Neuronal stem cell (in vitro differentiated cells): ENCODE data around the gene ANO9.
"Not testable (repeated sequence)": the region's sequence is repeated elsewhere in the genome, so short reads cannot be mapped to it uniquely, and the experiment has no call there.

Experiments
- DNase-seq: peaks from one replicate; pipeline ENCODE4 v3.0.0-alpha.2; 2013; ENCODE audit warnings: low spot score
- H2AFZ ChIP-seq: one replicate; pipeline ENCODE4 v1.6.1; 2013; ENCODE audit warnings: mild to moderate bottlenecking, low read length, inconsistent platforms
- H2AK5ac ChIP-seq: 2 replicates; pipeline ENCODE4 v1.6.1; 2013; ENCODE audit warnings: low read depth, mild to moderate bottlenecking, inconsistent platforms, low read length, moderate library complexity, mixed read lengths
- H2BK120ac ChIP-seq: 2 replicates; pipeline ENCODE4 v1.6.1; 2013; ENCODE audit warnings: low read depth, mild to moderate bottlenecking, inconsistent platforms, low read length, moderate library complexity, mixed read lengths
- H2BK12ac ChIP-seq: one replicate; pipeline ENCODE4 v1.6.1; 2013; ENCODE audit warnings: low read length, inconsistent platforms
- H2BK15ac ChIP-seq: 2 replicates; pipeline ENCODE4 v1.6.1; 2013; ENCODE audit warnings: mild to moderate bottlenecking, low read length, inconsistent platforms, mixed read lengths
- H2BK5ac ChIP-seq: one replicate; pipeline ENCODE4 v1.6.1; 2013; ENCODE audit warnings: inconsistent platforms, mild to moderate bottlenecking, low read length, moderate library complexity
- H3K14ac ChIP-seq: one replicate; pipeline ENCODE4 v1.6.1; 2013; ENCODE audit warnings: low read length, inconsistent platforms
- H3K18ac ChIP-seq: 2 replicates; pipeline ENCODE4 v1.6.1; 2013; ENCODE audit warnings: low read length, inconsistent platforms
- H3K23ac ChIP-seq: 2 replicates; pipeline ENCODE4 v1.6.1; 2013; ENCODE audit warnings: low read depth, mild to moderate bottlenecking, mixed read lengths, low read length, inconsistent platforms; ENCODE audit not compliant: poor library complexity
- H3K27ac ChIP-seq: replicated peaks from 3 replicates; pipeline ENCODE4 v1.5.1; 2013; ENCODE audit warnings: low read length, inconsistent platforms
- H3K27me3 ChIP-seq, 3 experiments: 2 replicates each; pipeline ENCODE4 v1.6.1; 2013; ENCODE audit warnings: low read length in 3 of 3, mild to moderate bottlenecking in 2 of 3, inconsistent platforms in 1 of 3, low read depth in 1 of 3, mixed read lengths in 1 of 3, moderate library complexity in 1 of 3; ENCODE audit not compliant: control insufficient read depth in 3 of 3, insufficient read depth in 3 of 3
- H3K36me3 ChIP-seq, 2 donors: replicated peaks in 1 of 2; 2 replicates each; pipeline ENCODE4 v1.6.1; 2013; ENCODE audit warnings: low read length in 2 of 2; ENCODE audit not compliant: control insufficient read depth in 2 of 2, insufficient read depth in 2 of 2
- H3K4ac ChIP-seq: 2 replicates; pipeline ENCODE4 v1.6.1; 2013; ENCODE audit warnings: inconsistent platforms, mild to moderate bottlenecking, low read length, moderate library complexity
- H3K4me1 ChIP-seq, 2 donors: 1 replicate in 1 of 2; 2 replicates in 1 of 2; pipeline ENCODE4 v1.6.1; 2013; ENCODE audit warnings: low read length in 2 of 2, low read depth in 1 of 2; ENCODE audit not compliant: control insufficient read depth in 2 of 2, insufficient read depth in 1 of 2
- H3K4me2 ChIP-seq: one replicate; pipeline ENCODE4 v1.6.1; 2013; ENCODE audit warnings: mild to moderate bottlenecking, low read length, inconsistent platforms; ENCODE audit not compliant: insufficient read depth, poor library complexity, severe bottlenecking
- H3K4me3 ChIP-seq, 2 donors: 2 replicates each; pipeline ENCODE4 v1.5.1; 2013; ENCODE audit warnings: low read length in 2 of 2, mild to moderate bottlenecking in 2 of 2, inconsistent platforms in 1 of 2, moderate library complexity in 1 of 2
- H3K79me1 ChIP-seq: one replicate; pipeline ENCODE4 v1.6.1; 2013; ENCODE audit warnings: low read depth, mild to moderate bottlenecking, inconsistent platforms, low read length, moderate library complexity
- H3K9ac ChIP-seq: one replicate; pipeline ENCODE4 v1.6.1; 2013; ENCODE audit warnings: mild to moderate bottlenecking, low read depth, low read length, inconsistent platforms; ENCODE audit not compliant: poor library complexity
- H3K9me3 ChIP-seq, 2 donors: replicated peaks in 1 of 2; 2 replicates each; pipeline versions ENCODE3 to v1.6.1; 2013; ENCODE audit warnings: low read length in 2 of 2, mild to moderate bottlenecking in 2 of 2, inconsistent platforms in 1 of 2, low read depth in 1 of 2, mixed read lengths in 1 of 2, moderate library complexity in 1 of 2; ENCODE audit not compliant: control insufficient read depth in 2 of 2, insufficient read depth in 1 of 2
- H4K8ac ChIP-seq: one replicate; pipeline ENCODE4 v1.6.1; 2013; ENCODE audit warnings: low read depth, mild to moderate bottlenecking, inconsistent platforms, low read length, moderate library complexity
- H4K91ac ChIP-seq: one replicate; pipeline ENCODE4 v1.6.1; 2013; ENCODE audit warnings: low read length, low read depth, mild to moderate bottlenecking, inconsistent platforms; ENCODE audit not compliant: poor library complexity
- WGBS, 2 donors: extraction: QIAGEN DNeasy Blood & Tissue Kit; methylation state at CpG; one replicate each; pipeline ENCODE4 v1.1.7; 2013; ENCODE audit warnings: missing lambda C conversion rate in 2 of 2, mixed read lengths in 1 of 2; ENCODE audit not compliant: insufficient read length in 2 of 2, insufficient replicate concordance in 1 of 2; ENCODE audit errors: extremely low coverage in 2 of 2; 5-methylcytosine and 5-hydroxymethylcytosine counted together

The ANO9 gene

GRCh38 chr11:403761-404431 is 37.9 kb downstream of the ANO9 start:
- Histone ChIP-seq H3K27ac (no peak overlapping the region), H3K18ac (peak overlapping the region; percentile 17), H3K4me3 (peak overlapping the region in 1 of 2 donors; percentile 20), H2BK15ac (peak overlapping the region; percentile 67), H2AK5ac (peak overlapping the region; percentile 84), H3K23ac (peak overlapping the region; percentile 55), H3K79me1 (peaks cover 2% of the 10 kb centered on the region), H2BK12ac (peak overlapping the region; percentile 41), H3K4ac (no peak overlapping the region), H2AFZ (no peak overlapping the region), H3K4me1 (peaks cover 0 to 3% of the 10 kb centered on the region in 2 donors), H3K27me3 (peaks cover 0 to 17% (median 7%) of the 10 kb centered on the region in 3 experiments), H4K8ac (peak overlapping the region; percentile 17), H3K4me2 (no peak overlapping the region), H3K9ac (no peak overlapping the region), H3K9me3 (peaks cover 0 to 6% of the 10 kb centered on the region in 2 donors), H4K91ac (no peak overlapping the region), H3K14ac (peak overlapping the region; percentile 90), H3K36me3 (no peaks in the 10 kb centered on the region), H2BK120ac (peak overlapping the region; percentile 61), H2BK5ac (no peak overlapping the region)
- no CpG with 5 or more reads among the region's 27 CpGs for WGBS, 2 donors
- DNase-seq, result no peak

GRCh38 chr11:403021-403760 is 38.6 kb downstream of the ANO9 start:
- H3K23ac ChIP-seq, result peak overlapping the region; percentile 55
- peaks cover 0 to 8% of the 10 kb centered on the region in 2 donors for H3K9me3 ChIP-seq
- H3K4ac ChIP-seq, result no peak overlapping the region
- peak overlapping the region; percentile 17 for H4K8ac ChIP-seq
- H3K36me3 ChIP-seq, result no peaks in the 10 kb centered on the region
- no peak for DNase-seq
- H2BK12ac ChIP-seq, result peak overlapping the region; percentile 16
- H3K9ac ChIP-seq, result peak overlapping the region; percentile 60
- H2BK5ac ChIP-seq, result no peak overlapping the region
- H2BK15ac ChIP-seq, result peak overlapping the region; percentile 67
- no peak overlapping the region for H3K4me2 ChIP-seq
- H3K14ac ChIP-seq, result peak overlapping the region; percentile 56
- peaks cover 0 to 3% of the 10 kb centered on the region in 2 donors for H3K4me1 ChIP-seq
- H3K4me3 ChIP-seq, result no peak overlapping the region
- H3K27me3 ChIP-seq, result peaks cover 0 to 10% (median 7%) of the 10 kb centered on the region in 3 experiments
- WGBS, 2 donors, result no CpG with 5 or more reads among the region's 55 CpGs
- no peak overlapping the region for H2AFZ ChIP-seq
- no peak overlapping the region for H4K91ac ChIP-seq
- peak overlapping the region; percentile 17 for H3K18ac ChIP-seq
- H2AK5ac ChIP-seq, result peak overlapping the region; percentile 84
- H2BK120ac ChIP-seq, result no peak overlapping the region
- H3K27ac ChIP-seq, result no peak overlapping the region
- no peaks in the 10 kb centered on the region for H3K79me1 ChIP-seq

- H3K36me3 ChIP-seq, H3K9ac ChIP-seq, H3K27me3 ChIP-seq, H3K4me2 ChIP-seq, H2BK120ac ChIP-seq, H2BK12ac ChIP-seq, H3K79me1 ChIP-seq, DNase-seq, H3K27ac ChIP-seq, H4K8ac ChIP-seq, H3K4me1 ChIP-seq, H2AK5ac ChIP-seq, H2AFZ ChIP-seq, H3K18ac ChIP-seq, H2BK15ac ChIP-seq, H3K14ac ChIP-seq, H3K4me3 ChIP-seq, H3K23ac ChIP-seq, H4K91ac ChIP-seq, H2BK5ac ChIP-seq, H3K4ac ChIP-seq, H3K9me3 ChIP-seq: not testable (repeated sequence)
- no CpG with 5 or more reads among the region's 52 CpGs for WGBS, 2 donors
These were observed 40.6 kb downstream of the ANO9 start for GRCh38 chr11:401196-401595.

- Histone ChIP-seq H3K4me2 (no peak overlapping the region), H3K4me1 (no peaks in the 10 kb centered on the region), H2BK120ac (no peak overlapping the region), H2BK15ac (no peak overlapping the region), H4K8ac (no peak overlapping the region), H3K9me3 (peaks cover 0 to 6% of the 10 kb centered on the region in 2 donors), H4K91ac (no peak overlapping the region), H3K23ac (no peak overlapping the region), H3K4me3 (no peak overlapping the region), H3K27me3 (peaks cover 0 to 4% (median 3%) of the 10 kb centered on the region in 3 experiments), H2AFZ (no peak overlapping the region), H3K18ac (no peak overlapping the region), H3K79me1 (peaks cover 3% of the 10 kb centered on the region), H3K14ac (no peak overlapping the region), H2BK5ac (no peak overlapping the region), H3K36me3 (no peaks in the 10 kb centered on the region), H3K9ac (no peak overlapping the region), H3K4ac (no peak overlapping the region), H2BK12ac (peak overlapping the region; percentile 90), H2AK5ac (no peak overlapping the region), H3K27ac (no peak overlapping the region)
- DNase-seq, result no peak
- WGBS, 2 donors, result no CpG with 5 or more reads among the region's 50 CpGs
These were observed 41.5 kb downstream of the ANO9 start for GRCh38 chr11:400241-400689.
